GM12878 (cell line): ENCODE results near the gene AGBL4. TPM values are rescaled to one million over a fixed set of nuclear protein-coding genes. Genes with fewer than 3 reads are reported as not detected.

Source experiments
- ATAC-seq: fragments of 200-7000 bp; cut with Tn5 transposase; 3 replicates; pipeline ENCODE4 v1.9.1; 2020; ENCODE audit warnings: mild to moderate bottlenecking, moderate library complexity
- BruUV-seq: library from RNA; stranded (reverse); fragments of 400-500 nt; replicated peaks from 2 replicates; lab custom pipeline; 2021; lab: Mats Ljungman, UMichigan
- CTCF ChIA-PET: fragments of 300-600 bp; sonication (Branson Sonifier 250); formaldehyde crosslinking; extraction: SDS; loops from one replicate; lab custom pipeline; 2021; ENCODE audit warnings: inconsistent platforms; lab: Yijun Ruan, JAX
- POLR2A ChIA-PET: fragments of 350-600 bp; formaldehyde crosslinking; extraction: SDS; loops from one replicate; lab custom pipeline; 2021; ENCODE audit warnings: inconsistent platforms; lab: Charles Lee
- RAD21 ChIA-PET: fragments of 300-600 bp; sonication (Branson Sonifier 250); formaldehyde crosslinking; loops from one replicate; lab custom pipeline; 2023; ENCODE audit warnings: antibody characterized with exemption; ENCODE audit not compliant: unreplicated experiment; lab: Charles Lee
- SMC1A ChIA-PET: fragments of 300-600 bp; sonication (Branson Sonifier 250); formaldehyde crosslinking; loops from one replicate; lab custom pipeline; 2023; ENCODE audit not compliant: unreplicated experiment, uncharacterized antibody; lab: Charles Lee
- DNase-seq: peaks from one replicate; pipeline ENCODE4 v3.0.0-alpha.2; 2011; ENCODE audit warnings: low read depth, low spot score
- FAIRE-seq: peaks from 3 replicates; lab custom pipeline; 2011; peaks lifted over from hg19 to GRCh38; lab: Jason Lieb, UNC
- H2AFZ ChIP-seq: 2 replicates; pipeline ENCODE4 v1.6.0; 2011; ENCODE audit warnings: low read depth, low read length, control low read depth; ENCODE audit not compliant: control insufficient read depth
- H3K27ac ChIP-seq: 2 replicates; pipeline ENCODE4 v1.5.1; 2011; ENCODE audit warnings: control low read depth; ENCODE audit not compliant: control insufficient read depth, insufficient read depth
- H3K27me3 ChIP-seq, 2 experiments: replicated peaks in 1 of 2; 2 replicates each; pipeline versions ENCODE4 v1.6.0 to v1.6.1; 2011; ENCODE audit warnings: low read length in 1 of 2; ENCODE audit not compliant: control insufficient read depth in 2 of 2, insufficient read depth in 2 of 2
- H3K36me3 ChIP-seq, 2 experiments: 2 replicates each; pipeline ENCODE4 v1.5.1; 2011; ENCODE audit warnings: low read length in 1 of 2; ENCODE audit not compliant: control insufficient read depth in 2 of 2, insufficient read depth in 2 of 2
- H3K4me1 ChIP-seq: 2 replicates; pipeline ENCODE4 v1.6.1; 2011; ENCODE audit warnings: mild to moderate bottlenecking, low read length, moderate library complexity, mixed read lengths; ENCODE audit not compliant: control insufficient read depth, insufficient read depth
- H3K4me2 ChIP-seq: 2 replicates; pipeline ENCODE4 v1.6.0; 2011; ENCODE audit warnings: control low read depth; ENCODE audit not compliant: control insufficient read depth, insufficient read depth
- H3K4me3 ChIP-seq: fragments of 200-600 bp; sonication (generic); 2 replicates; pipeline ENCODE4 v1.5.1; 2016
- H3K79me2 ChIP-seq: 2 replicates; pipeline ENCODE4 v1.6.0; 2011; ENCODE audit warnings: low read length; ENCODE audit not compliant: control insufficient read depth, insufficient read depth
- H3K9ac ChIP-seq: 2 replicates; pipeline ENCODE4 v1.8.0; 2011; ENCODE audit warnings: low read length, control low read depth, mixed read lengths; ENCODE audit not compliant: control insufficient read depth, insufficient read depth
- H3K9me3 ChIP-seq: replicated peaks from 3 replicates; pipeline ENCODE4 v1.5.1; 2011; ENCODE audit warnings: mild to moderate bottlenecking, low read length; ENCODE audit not compliant: control insufficient read depth, insufficient read depth
- H4K20me1 ChIP-seq: 2 replicates; pipeline ENCODE4 v1.6.0; 2011; ENCODE audit not compliant: control insufficient read depth, insufficient read depth
- EP300 ChIP-seq, 2 experiments: fragments of 150-350 bp in 1 of 2; IDR thresholded peaks; 2 replicates each; pipeline ENCODE4 v1.6.1; 2011 to 2012; ENCODE audit warnings: low read depth in 2 of 2, low read length in 2 of 2, borderline replicate concordance in 1 of 2, improper control_type of control experiment in 1 of 2, inconsistent platforms in 1 of 2; ENCODE audit not compliant: control insufficient read depth in 1 of 2
- NFIC ChIP-seq: IDR thresholded peaks from 2 replicates; pipeline ENCODE4 v1.6.1; 2012; ENCODE audit warnings: low read depth, mild to moderate bottlenecking, inconsistent platforms, low read length, moderate library complexity
- ZBED1 ChIP-seq: IDR thresholded peaks from 2 replicates; pipeline ENCODE4 v1.6.1; 2016; ENCODE audit warnings: borderline replicate concordance
- WGBS: methylation state at CpG from one replicate; pipeline ENCODE4 v1.1.6; 2016; ENCODE audit warnings: low lambda C conversion rate; ENCODE audit not compliant: insufficient replicate concordance, insufficient coverage; ENCODE audit errors: missing lambda C conversion rate; 5-methylcytosine and 5-hydroxymethylcytosine counted together
- in situ Hi-C: fragments of 300-500 bp; cut with MboI; formaldehyde crosslinking; loops from 9 replicates; pipeline ENCODE4 v1.14.3; 2018; ENCODE audit warnings: mixed read lengths
- intact Hi-C: fragments of 100-400 bp; cut with micrococcal nuclease; formaldehyde crosslinking; loops from one replicate; pipeline ENCODE4 v1.14.2; 2022; ENCODE audit not compliant: unreplicated experiment
- polyA plus RNA-seq, 11 experiments: library from polyadenylated mRNA; depleted of rRNA in 4 of 11; unstranded in 6 of 11; stranded (reverse) in 5 of 11; fragments of >200 nt; fragmentation: Nextera tagmentation in 4 of 11; fragmentation: Illumina TruSeq in 1 of 11; extraction: Ambion mirVana in 4 of 11; extraction: Trizol in 1 of 11; gene quantifications; 1 replicate in 1 of 11; 2 replicates in 10 of 11; pipeline versions ENCODE4 v1.2.1 to v1.2.3, GENCODE V29; 2011 to 2016; ENCODE audit warnings: inconsistent platforms in 2 of 11, missing spikeins in 2 of 11, low read depth in 1 of 11
- total RNA-seq, 4 experiments: library from RNA; depleted of rRNA in 3 of 4; stranded (reverse); fragments of >200 nt in 3 of 4; fragmentation: Illumina TruSeq in 1 of 4; extraction: Trizol in 1 of 4; gene quantifications; 2 replicates each; pipeline versions ENCODE4 v1.2.1 to v1.2.3, GENCODE V29; 2013 to 2021
- TF ChIP-seq, protein P1 (sequence below): fragments of 450-650 bp; formaldehyde crosslinking; IDR thresholded peaks from 2 replicates; pipeline ENCODE4 v1.4.0; 2022; ENCODE audit warnings: mild to moderate bottlenecking, moderate library complexity
- TF ChIP-seq, protein P2 (sequence below): IDR thresholded peaks from 2 replicates; pipeline ENCODE4 v1.6.1; 2011; ENCODE audit warnings: mild to moderate bottlenecking, low read depth, low read length, moderate library complexity; ENCODE audit not compliant: insufficient replicate concordance

The AGBL4 gene
- total and polyA plus RNA-seq, 10 of the 15 experiments (the other 5 are each of a cell fraction or from before 2014, with no cell fraction given) = 0.31 TPM; not detected in 9

DNA sequence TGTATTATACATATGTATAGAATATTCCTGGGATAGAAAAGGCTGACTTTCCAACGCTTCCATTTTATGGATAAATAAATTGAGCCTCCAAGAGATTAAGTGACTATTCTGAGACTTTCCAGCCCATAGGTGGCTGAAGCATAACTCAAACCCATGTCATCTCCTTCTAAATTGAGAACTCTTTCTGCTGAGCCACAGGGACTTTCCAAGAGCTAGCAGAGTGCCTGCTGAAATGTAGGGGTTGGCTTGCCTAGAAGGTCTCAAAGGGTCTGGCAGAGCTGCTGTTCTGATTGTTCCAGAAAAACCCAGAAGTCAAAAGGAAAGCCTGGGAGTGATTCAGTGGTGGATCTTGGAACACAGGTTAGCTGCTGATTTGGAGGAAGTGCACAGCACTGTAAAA lies 1100.6 kb downstream of the AGBL4 start:
- intact Hi-C loops = no loop called here
- no peak for DNase-seq
- ChIA-PET CTCF (no interaction called here), SMC1A (no interaction called here)
- no TSS peak for BruUV-seq
- TF ChIP-seq EP300 (IDR thresholded peaks at IDR 0.05; ENCODE audit: borderline replicate concordance in 1 of 2, control insufficient read depth in 1 of 2, low read depth in 2 of 2, low read length in 2 of 2) = no peak
- TF ChIP-seq ZBED1 = no peak
- TF ChIP-seq, protein P1, sequence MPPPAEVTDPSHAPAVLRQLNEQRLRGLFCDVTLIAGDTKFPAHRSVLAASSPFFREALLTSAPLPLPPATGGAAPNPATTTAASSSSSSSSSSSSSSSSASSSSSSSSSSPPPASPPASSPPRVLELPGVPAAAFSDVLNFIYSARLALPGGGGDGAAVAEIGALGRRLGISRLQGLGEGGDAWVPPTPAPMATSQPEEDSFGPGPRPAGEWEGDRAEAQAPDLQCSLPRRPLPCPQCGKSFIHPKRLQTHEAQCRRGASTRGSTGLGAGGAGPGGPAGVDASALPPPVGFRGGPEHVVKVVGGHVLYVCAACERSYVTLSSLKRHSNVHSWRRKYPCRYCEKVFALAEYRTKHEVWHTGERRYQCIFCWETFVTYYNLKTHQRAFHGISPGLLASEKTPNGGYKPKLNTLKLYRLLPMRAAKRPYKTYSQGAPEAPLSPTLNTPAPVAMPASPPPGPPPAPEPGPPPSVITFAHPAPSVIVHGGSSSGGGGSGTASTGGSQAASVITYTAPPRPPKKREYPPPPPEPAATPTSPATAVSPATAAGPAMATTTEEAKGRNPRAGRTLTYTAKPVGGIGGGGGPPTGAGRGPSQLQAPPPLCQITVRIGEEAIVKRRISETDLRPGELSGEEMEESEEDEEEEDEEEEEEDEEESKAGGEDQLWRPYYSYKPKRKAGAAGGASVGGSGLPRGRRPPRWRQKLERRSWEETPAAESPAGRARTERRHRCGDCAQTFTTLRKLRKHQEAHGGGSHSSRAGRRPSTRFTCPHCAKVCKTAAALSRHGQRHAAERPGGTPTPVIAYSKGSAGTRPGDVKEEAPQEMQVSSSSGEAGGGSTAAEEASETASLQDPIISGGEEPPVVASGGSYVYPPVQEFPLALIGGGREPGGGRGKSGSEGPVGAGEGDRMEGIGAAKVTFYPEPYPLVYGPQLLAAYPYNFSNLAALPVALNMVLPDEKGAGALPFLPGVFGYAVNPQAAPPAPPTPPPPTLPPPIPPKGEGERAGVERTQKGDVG = no peak
- TF ChIP-seq, protein P2, sequence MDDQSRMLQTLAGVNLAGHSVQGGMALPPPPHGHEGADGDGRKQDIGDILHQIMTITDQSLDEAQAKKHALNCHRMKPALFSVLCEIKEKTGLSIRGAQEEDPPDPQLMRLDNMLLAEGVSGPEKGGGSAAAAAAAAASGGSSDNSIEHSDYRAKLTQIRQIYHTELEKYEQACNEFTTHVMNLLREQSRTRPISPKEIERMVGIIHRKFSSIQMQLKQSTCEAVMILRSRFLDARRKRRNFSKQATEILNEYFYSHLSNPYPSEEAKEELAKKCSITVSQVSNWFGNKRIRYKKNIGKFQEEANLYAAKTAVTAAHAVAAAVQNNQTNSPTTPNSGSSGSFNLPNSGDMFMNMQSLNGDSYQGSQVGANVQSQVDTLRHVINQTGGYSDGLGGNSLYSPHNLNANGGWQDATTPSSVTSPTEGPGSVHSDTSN = no peak
- no peak for TF ChIP-seq NFIC
- TF ChIP-seq, all 136 proteins: peak for 0
- FAIRE-seq (no peak), ATAC-seq (no peak)
- Histone ChIP-seq H3K4me2 (no peak overlapping the region), H3K9me3 (no peaks in the 10 kb centered on the region), H3K27me3 (no peaks in the 10 kb centered on the region), H4K20me1 (no peaks in the 10 kb centered on the region; the same call in 1 of the 2 replicates), H3K27ac (no peak overlapping the region), H3K79me2 (no peaks in the 10 kb centered on the region), H3K9ac (no peak overlapping the region), H3K4me3 (no peak overlapping the region), H2AFZ (no peak overlapping the region), H3K4me1 (no peaks in the 10 kb centered on the region), H3K36me3 (no peaks in the 10 kb centered on the region)
- in situ Hi-C loops = no loop called here
- POLR2A ChIA-PET = no interaction called here
- 75% methylated on average over 1 of the region's 1 CpG for WGBS
- RAD21 ChIA-PET = no interaction called here
